Measurements from ENCODE around the gene CTDP1.

Gene CTDP1

DNA sequence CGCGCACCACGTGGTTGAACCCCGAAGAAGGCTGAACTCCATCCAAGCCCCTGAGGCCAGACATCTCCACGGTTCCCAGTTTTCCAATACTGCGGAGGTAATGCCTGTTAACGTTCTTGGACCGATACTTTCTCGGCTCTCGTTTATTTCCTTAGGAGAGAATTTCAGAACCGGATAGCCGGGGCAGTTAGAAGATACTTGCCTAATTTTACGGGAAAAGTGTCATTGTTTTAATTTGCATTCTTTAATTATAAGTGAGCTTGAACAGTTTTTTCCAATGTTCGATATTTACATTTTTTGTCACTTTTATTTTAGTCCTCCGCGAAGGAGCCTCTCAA, 107.9 kb downstream of the CTDP1 start:
- DNase-seq: no peak

GRCh38 chr18:79787865-79788733, 108.5 kb downstream of the CTDP1 start:
- no peak for DNase-seq

- no peak for DNase-seq
These were observed 109.1 kb downstream of the CTDP1 start for GRCh38 chr18:79788734-79789085.

- DNase-seq: no peak
These were observed 109.7 kb downstream of the CTDP1 start for GRCh38 chr18:79789091-79789891.

- DNase-seq: peak; percentile 76
These were observed 110.6 kb downstream of the CTDP1 start for GRCh38 chr18:79789901-79790890.

DNA sequence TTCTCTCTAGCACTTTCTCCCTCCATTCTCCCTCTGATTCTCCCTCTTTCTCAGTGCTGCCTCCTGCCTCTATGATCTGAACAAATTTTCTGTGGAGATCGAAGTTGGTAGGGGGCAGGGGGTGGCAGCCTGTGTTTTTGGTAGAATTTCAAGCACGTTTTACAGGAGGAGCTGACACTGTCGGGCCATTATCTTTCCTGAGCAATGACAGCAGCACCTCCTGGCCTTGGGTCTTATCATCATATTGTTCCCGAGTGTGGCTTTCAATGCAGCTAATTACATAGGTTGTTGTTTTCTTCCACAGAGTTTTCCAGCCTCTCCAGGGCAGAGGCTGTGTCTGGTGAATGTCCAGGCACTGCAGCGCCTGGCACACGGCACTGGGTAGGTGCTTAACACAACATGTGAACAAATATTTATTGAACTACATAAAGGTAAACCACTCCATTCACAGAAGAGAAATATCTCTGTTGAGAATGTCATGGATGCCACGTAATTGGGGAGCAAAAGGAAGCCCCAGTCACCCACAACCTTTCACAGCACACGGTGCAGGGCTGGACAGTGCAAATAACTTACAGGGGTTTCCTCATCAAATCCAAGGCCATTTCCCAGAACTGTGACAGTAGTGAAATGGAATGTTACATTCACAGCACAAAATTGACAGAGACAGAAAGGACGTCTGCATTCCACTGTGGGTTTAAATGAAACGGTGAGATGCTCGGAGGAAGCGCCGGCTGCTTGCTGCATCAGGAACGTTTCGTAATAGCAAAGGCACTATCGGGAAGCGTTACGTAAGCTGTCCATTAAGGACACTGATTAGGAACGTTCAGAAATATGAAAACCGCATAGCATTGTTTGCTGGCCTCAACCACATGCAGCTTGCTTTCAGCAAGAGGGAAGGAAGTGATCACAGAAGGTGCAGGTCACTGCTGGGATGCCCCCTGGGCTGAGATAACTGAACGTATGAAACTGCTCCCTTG, 111.7 kb downstream of the CTDP1 start:
- peak; percentile 36 for DNase-seq

DNA sequence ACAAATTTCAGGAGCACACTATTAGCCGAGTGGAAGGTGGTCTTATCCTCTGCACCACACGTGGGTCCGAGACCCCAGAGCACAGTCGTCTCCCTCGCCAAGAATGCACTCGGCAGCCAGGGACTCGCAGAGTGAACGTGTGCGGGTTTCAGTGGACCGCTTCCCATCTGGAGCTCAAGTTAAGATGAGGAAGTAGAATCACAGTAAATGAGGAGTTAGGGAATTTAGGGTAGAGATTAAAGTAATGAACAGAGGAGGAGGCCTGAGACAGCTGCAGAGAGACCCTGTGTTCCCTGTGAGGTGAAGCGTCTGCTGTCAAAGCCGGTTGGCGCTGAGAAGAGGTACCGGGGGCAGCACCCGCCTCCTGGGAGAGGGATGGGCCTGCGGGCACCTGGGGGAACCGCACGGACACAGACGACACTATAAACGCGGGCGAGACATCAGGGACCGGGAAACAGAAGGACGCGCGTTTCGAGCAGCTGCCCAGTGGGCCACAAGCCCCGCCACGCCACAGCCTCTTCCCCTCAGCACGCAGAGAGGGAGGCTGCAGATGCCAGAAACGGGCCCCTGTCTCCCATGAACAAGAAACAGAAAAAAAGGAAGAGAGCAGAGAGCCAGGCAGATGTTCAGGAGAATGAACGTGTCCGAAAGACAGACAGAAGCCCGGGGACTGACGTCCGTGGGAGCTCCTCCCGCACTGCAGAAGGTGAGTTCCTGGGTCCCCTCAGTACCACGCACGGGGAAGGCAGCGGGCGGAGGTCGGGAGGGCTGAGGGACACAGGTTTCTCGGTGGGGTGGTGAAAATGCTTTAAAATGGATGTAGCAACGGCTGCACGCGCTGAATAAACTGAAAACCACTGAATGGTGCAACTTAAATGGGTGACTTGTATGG, 112.7 kb downstream of the CTDP1 start:
- DNase-seq: no peak

- DNase-seq: no peak
These were observed 113.4 kb downstream of the CTDP1 start for GRCh38 chr18:79792988-79793355.

- no peak for DNase-seq
These were observed 115.2 kb downstream of the CTDP1 start for GRCh38 chr18:79794846-79795245.

GRCh38 chr18:79795446-79795845, 115.8 kb downstream of the CTDP1 start:
- DNase-seq: no peak

- DNase-seq: no peak
These were observed 116.4 kb downstream of the CTDP1 start for GRCh38 chr18:79796016-79796415.

DNA sequence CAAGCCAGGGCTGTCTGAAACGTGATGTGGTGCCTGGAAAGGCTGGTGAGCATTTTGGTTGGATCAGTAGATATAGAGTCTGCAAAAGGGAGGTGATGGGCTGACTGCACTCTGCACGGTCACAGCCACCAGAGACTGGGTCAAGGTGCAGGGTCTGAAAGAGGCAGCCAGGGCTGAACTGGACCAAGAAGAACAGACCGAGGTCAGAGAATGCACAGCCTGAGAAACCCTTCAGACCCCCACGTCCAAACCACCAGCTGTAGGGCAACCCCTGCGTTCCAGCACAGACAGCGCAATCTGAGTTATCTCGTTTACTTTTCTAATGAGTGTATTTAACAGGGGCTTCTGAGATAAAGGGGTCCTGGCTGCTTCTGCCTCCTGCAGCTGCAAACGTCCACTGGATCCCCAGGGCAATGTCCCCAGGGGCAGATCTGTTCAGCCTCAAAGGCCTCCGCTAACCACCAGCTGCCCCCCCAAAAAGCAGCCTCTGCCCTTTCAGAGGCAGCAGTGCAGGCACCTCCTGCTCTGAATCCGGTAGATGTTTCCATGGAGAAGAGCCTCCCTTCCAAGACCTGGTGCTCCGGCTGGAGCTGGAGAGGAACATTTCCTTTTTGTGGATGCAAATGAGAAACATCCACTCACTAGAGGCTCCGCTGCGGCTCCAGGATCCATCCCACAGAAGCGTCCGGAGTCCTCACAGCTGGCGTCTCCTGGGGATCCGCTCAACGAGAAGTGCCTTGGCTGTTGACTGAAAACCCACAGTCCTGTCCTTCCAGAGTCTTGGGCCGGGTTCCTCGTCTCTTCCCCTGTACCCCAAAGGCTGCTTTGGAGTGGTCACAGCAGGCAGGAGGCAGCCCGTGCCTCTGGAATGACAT, 117.2 kb downstream of the CTDP1 start:
- DNase-seq: peak; percentile 46

GRCh38 chr18:79797518-79798345, 118.1 kb downstream of the CTDP1 start, which contains the start of gene KCNG2:
TSS of gene KCNG2 (plus strand) at chr18:79797938. CDS start at chr18:79863668, 65,730 bp downstream.
- DNase-seq: peak; percentile 46

- DNase-seq: no peak
These were observed 118.9 kb downstream of the CTDP1 start for GRCh38 chr18:79798346-79798998.

DNA sequence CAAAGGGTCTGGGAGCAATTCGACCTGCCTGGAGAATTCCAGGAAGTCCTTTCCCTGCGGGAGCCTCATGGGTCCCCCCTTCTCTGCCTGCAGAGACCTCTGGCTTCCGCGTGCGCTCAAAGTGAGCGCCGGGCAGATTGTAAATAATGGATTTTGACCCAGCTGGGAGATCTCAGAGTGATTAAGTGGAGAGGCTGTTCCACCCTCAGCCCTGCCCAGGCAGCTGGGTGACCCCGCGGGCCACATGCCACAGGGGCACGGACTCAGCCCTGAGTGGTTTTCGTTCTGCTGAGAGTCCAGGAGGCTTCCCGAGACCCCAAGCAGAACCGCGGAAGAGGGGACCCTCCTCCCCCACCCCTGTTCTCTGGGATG, 119.4 kb downstream of the CTDP1 start:
- DNase-seq: no peak

DNA sequence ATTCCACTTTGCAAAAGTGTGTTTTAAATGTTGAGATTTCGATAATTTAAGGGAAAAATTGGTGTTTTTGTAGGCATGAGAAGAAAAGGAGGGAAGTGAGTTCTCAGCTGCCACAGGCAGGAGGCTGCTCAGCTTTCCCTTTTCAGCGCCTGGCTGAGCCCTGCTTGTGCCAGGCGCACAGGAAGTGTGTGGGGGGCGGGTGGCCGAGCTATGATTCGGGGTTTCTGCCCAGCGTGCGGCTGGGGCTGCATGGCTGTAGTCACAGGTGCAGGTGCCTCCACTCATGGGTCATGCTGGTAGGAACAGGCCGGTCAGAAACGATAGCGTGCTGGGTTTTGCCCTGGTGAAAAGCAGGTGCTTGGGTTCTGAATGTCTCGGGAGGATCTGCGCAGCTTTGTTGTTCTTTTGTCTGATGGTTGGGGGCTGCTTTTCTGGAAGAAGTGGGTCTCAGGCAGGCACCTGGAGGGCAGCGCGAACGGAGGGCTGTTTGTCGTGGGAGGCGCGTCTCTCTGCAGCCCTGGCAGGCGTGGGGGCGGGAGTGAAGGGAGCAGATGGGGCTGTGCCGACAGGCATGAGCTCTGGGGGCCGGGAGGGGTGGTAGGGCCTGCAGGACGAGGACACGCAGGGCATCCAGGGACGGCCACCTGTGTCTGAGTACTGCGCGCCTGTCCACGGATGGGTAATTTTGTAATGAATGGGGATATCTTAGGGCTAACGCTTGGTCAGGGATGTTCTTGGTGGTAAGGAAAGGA, 120.2 kb downstream of the CTDP1 start:
- DNase-seq: no peak

Measured in NCI-H345 (cell line).